Naive thymus-derived CD4-positive, alpha-beta T cell (primary cell): ENCODE results near the gene CITED4. TPM values are rescaled to one million over a fixed set of nuclear protein-coding genes. Genes with fewer than 3 reads are reported as not detected.
A peak's percentile ranks its signal among the peaks of the same experiment; 100 is the strongest.

Source experiments
- ATAC-seq: fragments of 150-1000 bp; cut with Tn5 transposase; 2 replicates; pipeline ENCODE4 v1.10.0; 2021; ENCODE audit warnings: mild to moderate bottlenecking, moderate library complexity
- CTCF ChIA-PET: fragments of 350-600 bp; sonication (Branson Sonifier 250); formaldehyde crosslinking; loops from one replicate; lab custom pipeline; 2021; ENCODE audit warnings: antibody characterized with exemption; lab: Charles Lee
- POLR2A ChIA-PET: fragments of 350-600 bp; sonication (Branson Sonifier 250); formaldehyde crosslinking; loops from one replicate; lab custom pipeline; 2021; ENCODE audit warnings: antibody characterized with exemption, inconsistent platforms; lab: Charles Lee
- DNase-seq, 9 donors: peaks; one replicate each; pipeline versions ENCODE4 v3.0.0 to v3.0.0-alpha.2; 2020 to 2022; ENCODE audit warnings: mixed read lengths in 1 of 9
- H3K27ac ChIP-seq: one replicate; pipeline ENCODE4 v1.7.0; 2013; ENCODE audit warnings: mild to moderate bottlenecking, low read depth, low read length, moderate library complexity
- H3K27me3 ChIP-seq, 2 donors: one replicate each; pipeline ENCODE4 v1.7.0; 2013; ENCODE audit warnings: low read length in 2 of 2, mild to moderate bottlenecking in 2 of 2, moderate library complexity in 2 of 2; ENCODE audit not compliant: control insufficient read depth in 2 of 2, insufficient read depth in 2 of 2
- H3K36me3 ChIP-seq, 3 experiments: 1 replicate in 2 of 3; 2 replicates in 1 of 3; pipeline ENCODE4 v1.7.0; 2013; ENCODE audit warnings: low read length in 3 of 3, mild to moderate bottlenecking in 3 of 3, moderate library complexity in 1 of 3; ENCODE audit not compliant: insufficient read depth in 3 of 3, control insufficient read depth in 2 of 3
- H3K4me1 ChIP-seq, 2 donors: one replicate each; pipeline ENCODE4 v1.7.0; 2013; ENCODE audit warnings: low read length in 2 of 2, mild to moderate bottlenecking in 2 of 2, moderate library complexity in 1 of 2; ENCODE audit not compliant: control insufficient read depth in 2 of 2, insufficient read depth in 2 of 2
- H3K4me3 ChIP-seq: 2 replicates; pipeline ENCODE4 v1.7.0; 2013; ENCODE audit warnings: mild to moderate bottlenecking, low read length
- H3K9me3 ChIP-seq, 3 experiments: 1 replicate in 2 of 3; 2 replicates in 1 of 3; pipeline ENCODE4 v1.7.0; 2013; ENCODE audit warnings: low read length in 3 of 3; ENCODE audit not compliant: control insufficient read depth in 2 of 3
- H3K27ac Mint-ChIP-seq, 9 donors: one replicate each; pipeline ENCODE4 v1.8.0; 2020 to 2022; ENCODE audit warnings: mixed read lengths in 9 of 9, mild to moderate bottlenecking in 8 of 9, moderate library complexity in 5 of 9, inconsistent platforms in 2 of 9
- H3K27me3 Mint-ChIP-seq, 5 donors: one replicate each; pipeline ENCODE4 v1.8.0; 2021 to 2022; ENCODE audit warnings: mixed read lengths in 5 of 5, mild to moderate bottlenecking in 1 of 5
- H3K36me3 Mint-ChIP-seq, 5 donors: one replicate each; pipeline ENCODE4 v1.8.0; 2020 to 2022; ENCODE audit warnings: mixed read lengths in 5 of 5, mild to moderate bottlenecking in 3 of 5, inconsistent platforms in 1 of 5
- H3K4me1 Mint-ChIP-seq, 7 donors: one replicate each; pipeline ENCODE4 v1.8.0; 2020 to 2022; ENCODE audit warnings: mixed read lengths in 7 of 7, mild to moderate bottlenecking in 3 of 7, inconsistent platforms in 1 of 7
- H3K4me3 Mint-ChIP-seq, 10 donors: one replicate each; pipeline ENCODE4 v1.8.0; 2020 to 2022; ENCODE audit warnings: mild to moderate bottlenecking in 10 of 10, mixed read lengths in 10 of 10, moderate library complexity in 6 of 10, inconsistent platforms in 2 of 10
- H3K9me3 Mint-ChIP-seq, 11 donors: one replicate each; pipeline ENCODE4 v1.8.0; 2020 to 2022; ENCODE audit warnings: mixed read lengths in 11 of 11, mild to moderate bottlenecking in 4 of 11, inconsistent platforms in 1 of 11, moderate library complexity in 1 of 11
- intact Hi-C, 2 donors: fragments of 100-400 bp; cut with micrococcal nuclease; formaldehyde crosslinking; loops; one replicate each; pipeline ENCODE4 v1.15.1; 2023
- polyA plus RNA-seq, 2 donors: library from polyadenylated mRNA; unstranded; fragments of 300-500 nt; fragmentation: Illumina TruSeq; gene quantifications; one replicate each; pipeline ENCODE4 v1.2.3, GENCODE V29; 2021
- total RNA-seq, 6 experiments: library from RNA in 5 of 6; stranded (reverse) in 5 of 6; gene quantifications; 1 replicate in 5 of 6; 2 replicates in 1 of 6; pipeline ENCODE4 v1.2.3 and lab custom pipeline; 2021 to 2026

The CITED4 gene
- total RNA-seq (10 to 100 TPM; 20.5 to 42.8 (median 21.5) TPM), polyA plus RNA-seq (10 to 100 TPM; 28.9 to 37.9 TPM), total RNA-seq (lab: John Stamatoyannopoulos, UW) (19.4 reads per million, percentile 50 among the genes with 10 or more reads in this experiment)

GRCh38 chr1:40862008-40862863 lies at the start of gene CITED4:
TSS of gene CITED4 (minus strand) at chr1:40862363. CDS start at chr1:40862127, 236 bp downstream.
- CTCF ChIA-PET = interaction anchor here (0.6 to 1.8 kb wide), 7 partner anchors 9 to 91 kb away, joined by 3 to 7 read pairs (median 4); no protein-coding TSS in a partner anchor
- no peaks in the 10 kb centered on the region for H3K27me3 ChIP-seq
- no peaks in the 10 kb centered on the region for H3K9me3 ChIP-seq
- peaks cover 10 to 12% of the 10 kb centered on the region in 2 donors for H3K4me1 ChIP-seq
- peak within 1 kb of the TSS; percentile 73 for H3K27ac ChIP-seq
- intact Hi-C loops = loop anchor here (1.0 to 10.0 kb wide), 19 partner anchors 44 to 1955 kb away; partner anchors contain the start of genes CTPS1 (in 2 of the 2), NFYC (in 2 of the 2), RLF (in 2 of the 2) and SCMH1 (in 2 of the 2)
- H3K36me3 ChIP-seq = no peaks in the 10 kb centered on the region
- H3K9me3 Mint-ChIP-seq = no peaks in the 10 kb centered on the region
- peak within 1 kb of the TSS; percentile 93 to 100 (median 96) for H3K4me3 Mint-ChIP-seq
- peak within 1 kb of the TSS; percentile 70 for H3K4me3 ChIP-seq
- DNase-seq (peak; percentile 91 to 96 (median 95)), ATAC-seq (peak; percentile 98)
- H3K27me3 Mint-ChIP-seq = peaks cover 0 to 26% (median 0%) of the 10 kb centered on the region in 5 donors
- POLR2A ChIA-PET = interaction anchor here (0.6 to 3.6 kb wide), 28 partner anchors 8 to 547 kb away, joined by 3 to 41 read pairs (median 5); partner anchors contain the start of genes CTPS1, NFYC and ZNF684
- peaks cover 0 to 3% (median 0%) of the 10 kb centered on the region in 5 donors for H3K36me3 Mint-ChIP-seq
- peak within 1 kb of the TSS; percentile 96 to 99 (median 99) for H3K27ac Mint-ChIP-seq
- peaks cover 11 to 31% (median 13%) of the 10 kb centered on the region in 7 donors for H3K4me1 Mint-ChIP-seq

DNA sequence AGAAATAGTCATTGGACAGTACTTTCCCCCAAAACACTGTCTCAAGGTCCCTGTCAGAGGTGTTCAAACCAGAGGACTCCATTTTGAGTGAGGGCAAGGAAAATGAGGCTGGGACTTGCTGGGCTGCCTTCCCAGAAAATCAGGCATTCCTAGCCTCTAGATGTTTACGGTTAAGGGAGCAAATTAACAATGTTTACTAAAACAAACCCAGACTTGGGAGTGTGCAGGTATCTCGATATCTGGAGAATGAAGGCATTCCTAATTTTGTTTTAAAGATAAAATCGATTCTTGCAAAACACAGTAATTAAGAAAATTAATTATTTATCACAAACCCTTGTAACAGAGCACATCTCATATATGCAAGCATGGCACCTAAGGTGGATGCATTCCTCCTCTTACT lies 48.9 kb upstream of the CITED4 start:
- DNase-seq = no peak
- Histone ChIP-seq H3K4me3 (no peak overlapping the region), H3K27ac (no peak overlapping the region), H3K9me3 (no peaks in the 10 kb centered on the region), H3K27me3 (no peaks in the 10 kb centered on the region), H3K36me3 (no peaks in the 10 kb centered on the region), H3K4me1 (no peaks in the 10 kb centered on the region)
- ATAC-seq = no peak
- Mint-ChIP-seq H3K4me1 (no peaks in the 10 kb centered on the region), H3K27ac (no peak overlapping the region), H3K36me3 (no peaks in the 10 kb centered on the region), H3K27me3 (peaks cover 0 to 3% (median 0%) of the 10 kb centered on the region in 5 donors), H3K4me3 (no peak overlapping the region), H3K9me3 (no peaks in the 10 kb centered on the region)
- intact Hi-C loops = no loop called here
- ChIA-PET POLR2A (no interaction called here), CTCF (no interaction called here)

- H3K27me3 ChIP-seq = no peaks in the 10 kb centered on the region
- CTCF ChIA-PET = no interaction called here
- no peak overlapping the region for H3K27ac ChIP-seq
- Mint-ChIP-seq H3K4me3 (no peak overlapping the region), H3K36me3 (no peaks in the 10 kb centered on the region), H3K27ac (no peak overlapping the region), H3K27me3 (peaks cover 0 to 5% (median 0%) of the 10 kb centered on the region in 5 donors), H3K9me3 (no peaks in the 10 kb centered on the region), H3K4me1 (no peaks in the 10 kb centered on the region)
- DNase-seq (no peak), ATAC-seq (no peak)
- H3K4me1 ChIP-seq = no peaks in the 10 kb centered on the region
- intact Hi-C loops = no loop called here
- H3K36me3 ChIP-seq = no peaks in the 10 kb centered on the region
- no peaks in the 10 kb centered on the region for H3K9me3 ChIP-seq
- POLR2A ChIA-PET = interaction anchor here (0.5 kb wide), 1 partner anchor 340 kb away, joined by 8 read pairs; no protein-coding TSS in a partner anchor
- no peak overlapping the region for H3K4me3 ChIP-seq
Observed at GRCh38 chr1:40909281-40909680, 47.1 kb upstream of the CITED4 start.

GRCh38 chr1:40908350-40908749 lies 46.2 kb upstream of the CITED4 start:
- Mint-ChIP-seq H3K27ac (no peak overlapping the region), H3K27me3 (peaks cover 0 to 7% (median 0%) of the 10 kb centered on the region in 5 donors), H3K4me3 (no peak overlapping the region), H3K4me1 (no peaks in the 10 kb centered on the region), H3K9me3 (no peaks in the 10 kb centered on the region), H3K36me3 (no peaks in the 10 kb centered on the region)
- ATAC-seq = no peak
- H3K27ac ChIP-seq = no peak overlapping the region
- H3K4me3 ChIP-seq = no peak overlapping the region
- POLR2A ChIA-PET = interaction anchor here (0.7 kb wide), 1 partner anchor 310 kb away, joined by 4 read pairs; no protein-coding TSS in a partner anchor
- no peaks in the 10 kb centered on the region for H3K36me3 ChIP-seq
- no peaks in the 10 kb centered on the region for H3K4me1 ChIP-seq
- H3K27me3 ChIP-seq = no peaks in the 10 kb centered on the region
- no peaks in the 10 kb centered on the region for H3K9me3 ChIP-seq
- CTCF ChIA-PET = interaction anchor here (0.5 to 0.6 kb wide), 2 partner anchors 235 to 1080 kb away, joined by 4 to 7 read pairs; no protein-coding TSS in a partner anchor
- no peak for DNase-seq
- intact Hi-C loops = no loop called here

DNA sequence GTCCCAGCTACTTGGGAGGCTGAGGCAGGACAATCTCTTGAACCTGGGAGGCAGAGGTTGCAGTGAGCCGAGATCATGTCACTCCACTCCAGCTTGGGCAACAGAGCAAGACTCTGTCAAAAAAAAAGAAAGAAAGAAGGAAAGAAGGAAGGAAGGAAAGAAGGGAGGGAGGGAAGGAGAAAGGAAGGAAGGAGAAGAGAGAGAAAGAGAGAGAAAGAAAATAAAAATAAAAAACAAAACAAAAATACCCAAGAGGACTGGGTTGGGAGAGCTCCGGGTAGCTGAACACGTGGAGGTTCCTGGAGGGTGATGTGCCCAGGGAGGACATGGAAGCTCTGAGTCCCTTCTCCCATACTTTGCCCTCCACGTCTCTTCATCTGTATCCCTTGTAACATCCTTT lies 45.7 kb upstream of the CITED4 start:
- no peaks in the 10 kb centered on the region for H3K36me3 ChIP-seq
- no peak for DNase-seq
- H3K27me3 Mint-ChIP-seq = peaks cover 0 to 10% (median 0%) of the 10 kb centered on the region in 5 donors
- no peaks in the 10 kb centered on the region for H3K4me1 ChIP-seq
- ChIA-PET POLR2A (interaction anchor here (0.6 to 0.7 kb wide), 2 partner anchors 40 to 310 kb away, joined by 3 to 4 read pairs; no protein-coding TSS in a partner anchor), CTCF (interaction anchor here (0.6 kb wide), 1 partner anchor 235 kb away, joined by 7 read pairs; no protein-coding TSS in a partner anchor)
- no peaks in the 10 kb centered on the region for H3K9me3 Mint-ChIP-seq
- ATAC-seq = no peak
- intact Hi-C loops = no loop called here
- H3K36me3 Mint-ChIP-seq = no peaks in the 10 kb centered on the region
- H3K27ac Mint-ChIP-seq = no peak overlapping the region
- H3K4me3 ChIP-seq = no peak overlapping the region
- no peak overlapping the region for H3K4me3 Mint-ChIP-seq
- no peak overlapping the region for H3K27ac ChIP-seq
- no peaks in the 10 kb centered on the region for H3K9me3 ChIP-seq
- no peaks in the 10 kb centered on the region for H3K27me3 ChIP-seq
- no peaks in the 10 kb centered on the region for H3K4me1 Mint-ChIP-seq

- no peak overlapping the region for H3K27ac Mint-ChIP-seq
- peaks cover 0 to 13% (median 0%) of the 10 kb centered on the region in 5 donors for H3K27me3 Mint-ChIP-seq
- Histone ChIP-seq H3K4me1 (no peaks in the 10 kb centered on the region), H3K9me3 (no peaks in the 10 kb centered on the region), H3K27ac (no peak overlapping the region), H3K4me3 (no peak overlapping the region), H3K36me3 (no peaks in the 10 kb centered on the region), H3K27me3 (no peaks in the 10 kb centered on the region)
- intact Hi-C loops = no loop called here
- no peaks in the 10 kb centered on the region for H3K9me3 Mint-ChIP-seq
- DNase-seq (no peak), ATAC-seq (no peak)
- H3K36me3 Mint-ChIP-seq = no peaks in the 10 kb centered on the region
- POLR2A ChIA-PET = interaction anchor here (0.6 kb wide), 1 partner anchor 11 kb away, joined by 3 read pairs; no protein-coding TSS in a partner anchor
- H3K4me1 Mint-ChIP-seq = peaks cover 0 to 1% (median 0%) of the 10 kb centered on the region in 7 donors
- H3K4me3 Mint-ChIP-seq = no peak overlapping the region
- CTCF ChIA-PET = no interaction called here
Observed at GRCh38 chr1:40906781-40907400, 44.7 kb upstream of the CITED4 start.
